Panc1 (cell line): ENCODE data around the gene IFNE.

ENCODE experiments used
- CTCF ChIP-seq: fragments of 450-650 bp; IDR thresholded peaks from 2 replicates; pipeline ENCODE4 v1.5.1; 2017; ENCODE audit warnings: mild to moderate bottlenecking
- POLR2AphosphoS5 ChIP-seq: IDR thresholded peaks from 2 replicates; pipeline ENCODE4 v1.6.1; 2012; ENCODE audit warnings: mild to moderate bottlenecking, low read depth, low read length, moderate library complexity
- TCF7L2 ChIP-seq: IDR thresholded peaks from 2 replicates; pipeline ENCODE4 v1.6.1; 2011; ENCODE audit warnings: mild to moderate bottlenecking, low read depth, low read length, inconsistent platforms
- TF ChIP-seq, protein P1 (sequence below), 2 experiments: IDR thresholded peaks; 2 replicates each; pipeline ENCODE4 v1.6.1; 2011 to 2012; ENCODE audit warnings: low read depth in 2 of 2, control low read depth in 1 of 2, low read length in 1 of 2, mild to moderate bottlenecking in 1 of 2, moderate library complexity in 1 of 2; ENCODE audit not compliant: insufficient read depth in 1 of 2

DNA sequence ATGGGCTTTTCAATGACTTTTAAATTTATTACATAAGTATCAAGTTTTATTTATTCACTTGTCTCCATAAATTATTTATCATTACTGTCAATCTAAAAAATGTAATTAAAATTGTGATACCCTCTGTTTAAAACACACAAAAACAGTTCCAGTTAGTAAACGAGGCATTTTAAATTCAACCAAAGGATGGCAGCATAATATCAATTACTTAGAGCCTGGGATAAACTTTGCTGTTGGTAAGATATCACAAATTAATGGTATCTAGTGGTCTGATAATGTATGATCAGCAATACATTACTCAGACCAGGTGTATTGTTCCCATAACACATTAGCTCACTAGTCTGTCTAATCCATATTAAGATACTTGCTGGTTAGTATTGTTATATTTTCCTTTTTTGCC is 9.6 kb upstream of the IFNE start:
- TF ChIP-seq CTCF, result no peak
- TF ChIP-seq, protein P1, sequence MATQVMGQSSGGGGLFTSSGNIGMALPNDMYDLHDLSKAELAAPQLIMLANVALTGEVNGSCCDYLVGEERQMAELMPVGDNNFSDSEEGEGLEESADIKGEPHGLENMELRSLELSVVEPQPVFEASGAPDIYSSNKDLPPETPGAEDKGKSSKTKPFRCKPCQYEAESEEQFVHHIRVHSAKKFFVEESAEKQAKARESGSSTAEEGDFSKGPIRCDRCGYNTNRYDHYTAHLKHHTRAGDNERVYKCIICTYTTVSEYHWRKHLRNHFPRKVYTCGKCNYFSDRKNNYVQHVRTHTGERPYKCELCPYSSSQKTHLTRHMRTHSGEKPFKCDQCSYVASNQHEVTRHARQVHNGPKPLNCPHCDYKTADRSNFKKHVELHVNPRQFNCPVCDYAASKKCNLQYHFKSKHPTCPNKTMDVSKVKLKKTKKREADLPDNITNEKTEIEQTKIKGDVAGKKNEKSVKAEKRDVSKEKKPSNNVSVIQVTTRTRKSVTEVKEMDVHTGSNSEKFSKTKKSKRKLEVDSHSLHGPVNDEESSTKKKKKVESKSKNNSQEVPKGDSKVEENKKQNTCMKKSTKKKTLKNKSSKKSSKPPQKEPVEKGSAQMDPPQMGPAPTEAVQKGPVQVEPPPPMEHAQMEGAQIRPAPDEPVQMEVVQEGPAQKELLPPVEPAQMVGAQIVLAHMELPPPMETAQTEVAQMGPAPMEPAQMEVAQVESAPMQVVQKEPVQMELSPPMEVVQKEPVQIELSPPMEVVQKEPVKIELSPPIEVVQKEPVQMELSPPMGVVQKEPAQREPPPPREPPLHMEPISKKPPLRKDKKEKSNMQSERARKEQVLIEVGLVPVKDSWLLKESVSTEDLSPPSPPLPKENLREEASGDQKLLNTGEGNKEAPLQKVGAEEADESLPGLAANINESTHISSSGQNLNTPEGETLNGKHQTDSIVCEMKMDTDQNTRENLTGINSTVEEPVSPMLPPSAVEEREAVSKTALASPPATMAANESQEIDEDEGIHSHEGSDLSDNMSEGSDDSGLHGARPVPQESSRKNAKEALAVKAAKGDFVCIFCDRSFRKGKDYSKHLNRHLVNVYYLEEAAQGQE (IDR thresholded peaks at IDR 0.05; ENCODE audit: insufficient read depth in 1 of 2, low read depth in 2 of 2, low read length in 1 of 2), result no peak
- TF ChIP-seq POLR2AphosphoS5, result no peak
- TF ChIP-seq TCF7L2, result no peak
